Measurements from ENCODE around the gene TWF2.

DNA sequence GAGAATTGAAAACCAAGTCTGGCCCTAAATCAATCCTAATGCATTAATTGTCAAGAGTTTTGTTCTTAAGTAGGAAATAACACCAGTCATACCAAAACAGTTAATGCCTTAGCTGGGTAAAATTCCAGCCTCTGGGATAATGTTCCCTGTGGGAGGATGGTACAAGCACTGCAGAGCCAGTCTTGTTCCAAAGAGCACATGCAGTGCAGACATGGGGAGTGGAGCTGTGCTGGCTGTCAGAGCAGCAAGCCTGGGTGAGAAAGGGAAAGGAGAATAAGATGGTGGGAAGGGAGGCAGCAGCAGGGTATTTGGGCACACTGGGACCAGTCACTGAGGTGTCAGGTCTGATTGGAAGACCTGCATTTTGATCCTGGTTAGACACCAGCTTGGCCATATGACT lies 28.9 kb downstream of the TWF2 start:
- TF ChIP-seq, protein P1, sequence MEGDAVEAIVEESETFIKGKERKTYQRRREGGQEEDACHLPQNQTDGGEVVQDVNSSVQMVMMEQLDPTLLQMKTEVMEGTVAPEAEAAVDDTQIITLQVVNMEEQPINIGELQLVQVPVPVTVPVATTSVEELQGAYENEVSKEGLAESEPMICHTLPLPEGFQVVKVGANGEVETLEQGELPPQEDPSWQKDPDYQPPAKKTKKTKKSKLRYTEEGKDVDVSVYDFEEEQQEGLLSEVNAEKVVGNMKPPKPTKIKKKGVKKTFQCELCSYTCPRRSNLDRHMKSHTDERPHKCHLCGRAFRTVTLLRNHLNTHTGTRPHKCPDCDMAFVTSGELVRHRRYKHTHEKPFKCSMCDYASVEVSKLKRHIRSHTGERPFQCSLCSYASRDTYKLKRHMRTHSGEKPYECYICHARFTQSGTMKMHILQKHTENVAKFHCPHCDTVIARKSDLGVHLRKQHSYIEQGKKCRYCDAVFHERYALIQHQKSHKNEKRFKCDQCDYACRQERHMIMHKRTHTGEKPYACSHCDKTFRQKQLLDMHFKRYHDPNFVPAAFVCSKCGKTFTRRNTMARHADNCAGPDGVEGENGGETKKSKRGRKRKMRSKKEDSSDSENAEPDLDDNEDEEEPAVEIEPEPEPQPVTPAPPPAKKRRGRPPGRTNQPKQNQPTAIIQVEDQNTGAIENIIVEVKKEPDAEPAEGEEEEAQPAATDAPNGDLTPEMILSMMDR (IDR thresholded peaks at IDR 0.05; ENCODE audit: insufficient read depth, low read length): no peak
- TF ChIP-seq, protein P2, sequence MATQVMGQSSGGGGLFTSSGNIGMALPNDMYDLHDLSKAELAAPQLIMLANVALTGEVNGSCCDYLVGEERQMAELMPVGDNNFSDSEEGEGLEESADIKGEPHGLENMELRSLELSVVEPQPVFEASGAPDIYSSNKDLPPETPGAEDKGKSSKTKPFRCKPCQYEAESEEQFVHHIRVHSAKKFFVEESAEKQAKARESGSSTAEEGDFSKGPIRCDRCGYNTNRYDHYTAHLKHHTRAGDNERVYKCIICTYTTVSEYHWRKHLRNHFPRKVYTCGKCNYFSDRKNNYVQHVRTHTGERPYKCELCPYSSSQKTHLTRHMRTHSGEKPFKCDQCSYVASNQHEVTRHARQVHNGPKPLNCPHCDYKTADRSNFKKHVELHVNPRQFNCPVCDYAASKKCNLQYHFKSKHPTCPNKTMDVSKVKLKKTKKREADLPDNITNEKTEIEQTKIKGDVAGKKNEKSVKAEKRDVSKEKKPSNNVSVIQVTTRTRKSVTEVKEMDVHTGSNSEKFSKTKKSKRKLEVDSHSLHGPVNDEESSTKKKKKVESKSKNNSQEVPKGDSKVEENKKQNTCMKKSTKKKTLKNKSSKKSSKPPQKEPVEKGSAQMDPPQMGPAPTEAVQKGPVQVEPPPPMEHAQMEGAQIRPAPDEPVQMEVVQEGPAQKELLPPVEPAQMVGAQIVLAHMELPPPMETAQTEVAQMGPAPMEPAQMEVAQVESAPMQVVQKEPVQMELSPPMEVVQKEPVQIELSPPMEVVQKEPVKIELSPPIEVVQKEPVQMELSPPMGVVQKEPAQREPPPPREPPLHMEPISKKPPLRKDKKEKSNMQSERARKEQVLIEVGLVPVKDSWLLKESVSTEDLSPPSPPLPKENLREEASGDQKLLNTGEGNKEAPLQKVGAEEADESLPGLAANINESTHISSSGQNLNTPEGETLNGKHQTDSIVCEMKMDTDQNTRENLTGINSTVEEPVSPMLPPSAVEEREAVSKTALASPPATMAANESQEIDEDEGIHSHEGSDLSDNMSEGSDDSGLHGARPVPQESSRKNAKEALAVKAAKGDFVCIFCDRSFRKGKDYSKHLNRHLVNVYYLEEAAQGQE (IDR thresholded peaks at IDR 0.05; ENCODE audit: insufficient replicate concordance, low read depth): no peak
- TF ChIP-seq POLR2AphosphoS5 (IDR thresholded peaks at IDR 0.05; ENCODE audit: low read depth): no peak
- TF ChIP-seq SPI1 (IDR thresholded peaks at IDR 0.05; ENCODE audit: borderline replicate concordance, low read depth): no peak
- no peak for TF ChIP-seq GABPA (IDR thresholded peaks at IDR 0.05; ENCODE audit: low read depth)
